ENCODE measurements around the gene ZNF157.

- TF ChIP-seq EP300 (IDR thresholded peaks at IDR 0.05; ENCODE audit: low read depth) (no peak), CTCF (IDR thresholded peaks at IDR 0.05) (no peak)
Observed at GRCh38 chrX:47430925-47431324, 60.5 kb downstream of the ZNF157 start.
